BE2C (cell line): ENCODE results near the gene CYTH3.

Experiments
- DNase-seq: peaks from one replicate; pipeline ENCODE4 v3.0.0-alpha.2; 2020
- H3K27me3 ChIP-seq: fragments of 250-450 bp; sonication (Bioruptor Pico); 2 replicates; pipeline ENCODE4 v1.5.1; 2020; ENCODE audit warnings: mild to moderate bottlenecking
- H3K36me3 ChIP-seq: fragments of 250-450 bp; sonication (Bioruptor Pico); 2 replicates; pipeline ENCODE4 v1.5.1; 2020; ENCODE audit warnings: mild to moderate bottlenecking
- H3K4me1 ChIP-seq: fragments of 250-450 bp; sonication (Bioruptor Pico); 2 replicates; pipeline ENCODE4 v1.5.1; 2020
- H3K4me3 ChIP-seq: 2 replicates; pipeline ENCODE4 v1.5.1; 2011; ENCODE audit warnings: low read depth, low read length
- H3K9me3 ChIP-seq: fragments of 250-450 bp; sonication (Bioruptor Pico); 2 replicates; pipeline ENCODE4 v1.5.1; 2020
- TF ChIP-seq, protein P1 (sequence below): IDR thresholded peaks from 2 replicates; pipeline ENCODE4 v1.5.1; 2012; ENCODE audit warnings: mild to moderate bottlenecking, low read depth, low read length

Gene CYTH3

DNA sequence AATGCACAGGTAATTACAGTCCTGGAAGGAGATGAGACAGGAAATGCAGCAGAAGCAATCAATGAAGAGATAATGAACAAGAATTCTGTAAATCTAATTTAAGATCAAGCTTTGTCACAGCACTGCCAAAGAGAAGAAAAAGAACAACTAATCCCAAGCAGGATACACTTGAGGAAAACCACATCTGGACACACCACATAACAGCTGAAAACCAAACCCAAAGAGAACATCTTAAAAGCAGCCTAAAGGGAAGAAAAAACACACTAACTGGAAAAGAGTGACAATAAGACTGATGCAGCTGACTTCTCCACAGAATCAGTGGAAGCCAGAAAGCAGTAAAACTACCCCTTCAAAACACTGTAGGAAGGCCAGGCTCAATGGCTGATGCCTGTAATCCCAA is 10.2 kb downstream of the CYTH3 start:
- no peaks in the 10 kb centered on the region for H3K36me3 ChIP-seq
- peaks cover 14% of the 10 kb centered on the region for H3K4me1 ChIP-seq
- DNase-seq, result no peak
- no peak overlapping the region for H3K4me3 ChIP-seq
- no peaks in the 10 kb centered on the region for H3K27me3 ChIP-seq
- TF ChIP-seq, protein P1, sequence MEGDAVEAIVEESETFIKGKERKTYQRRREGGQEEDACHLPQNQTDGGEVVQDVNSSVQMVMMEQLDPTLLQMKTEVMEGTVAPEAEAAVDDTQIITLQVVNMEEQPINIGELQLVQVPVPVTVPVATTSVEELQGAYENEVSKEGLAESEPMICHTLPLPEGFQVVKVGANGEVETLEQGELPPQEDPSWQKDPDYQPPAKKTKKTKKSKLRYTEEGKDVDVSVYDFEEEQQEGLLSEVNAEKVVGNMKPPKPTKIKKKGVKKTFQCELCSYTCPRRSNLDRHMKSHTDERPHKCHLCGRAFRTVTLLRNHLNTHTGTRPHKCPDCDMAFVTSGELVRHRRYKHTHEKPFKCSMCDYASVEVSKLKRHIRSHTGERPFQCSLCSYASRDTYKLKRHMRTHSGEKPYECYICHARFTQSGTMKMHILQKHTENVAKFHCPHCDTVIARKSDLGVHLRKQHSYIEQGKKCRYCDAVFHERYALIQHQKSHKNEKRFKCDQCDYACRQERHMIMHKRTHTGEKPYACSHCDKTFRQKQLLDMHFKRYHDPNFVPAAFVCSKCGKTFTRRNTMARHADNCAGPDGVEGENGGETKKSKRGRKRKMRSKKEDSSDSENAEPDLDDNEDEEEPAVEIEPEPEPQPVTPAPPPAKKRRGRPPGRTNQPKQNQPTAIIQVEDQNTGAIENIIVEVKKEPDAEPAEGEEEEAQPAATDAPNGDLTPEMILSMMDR, result no peak
- no peaks in the 10 kb centered on the region for H3K9me3 ChIP-seq

DNA sequence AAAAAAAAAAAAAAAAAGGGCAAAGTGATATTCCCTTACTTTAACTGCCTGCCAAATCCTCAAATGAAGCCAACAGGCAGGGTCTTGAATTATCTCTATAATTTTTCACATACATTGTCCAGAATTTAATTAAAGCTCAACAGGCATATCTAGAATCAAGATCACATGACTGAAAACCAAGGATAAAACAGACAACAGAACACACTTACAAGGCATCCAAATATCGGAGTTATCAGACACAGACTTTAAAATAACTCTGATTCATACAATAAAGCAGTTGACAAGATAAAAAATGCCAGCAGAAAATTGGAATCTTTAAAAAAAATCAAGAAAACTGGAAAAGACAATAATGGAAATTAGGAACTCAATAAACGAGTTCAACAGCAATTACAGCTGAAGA is 10.7 kb downstream of the CYTH3 start:
- Histone ChIP-seq H3K4me3 (no peak overlapping the region), H3K9me3 (no peaks in the 10 kb centered on the region), H3K27me3 (no peaks in the 10 kb centered on the region), H3K36me3 (no peaks in the 10 kb centered on the region), H3K4me1 (peaks cover 14% of the 10 kb centered on the region)
- TF ChIP-seq, protein P1, result no peak
- no peak for DNase-seq

DNA sequence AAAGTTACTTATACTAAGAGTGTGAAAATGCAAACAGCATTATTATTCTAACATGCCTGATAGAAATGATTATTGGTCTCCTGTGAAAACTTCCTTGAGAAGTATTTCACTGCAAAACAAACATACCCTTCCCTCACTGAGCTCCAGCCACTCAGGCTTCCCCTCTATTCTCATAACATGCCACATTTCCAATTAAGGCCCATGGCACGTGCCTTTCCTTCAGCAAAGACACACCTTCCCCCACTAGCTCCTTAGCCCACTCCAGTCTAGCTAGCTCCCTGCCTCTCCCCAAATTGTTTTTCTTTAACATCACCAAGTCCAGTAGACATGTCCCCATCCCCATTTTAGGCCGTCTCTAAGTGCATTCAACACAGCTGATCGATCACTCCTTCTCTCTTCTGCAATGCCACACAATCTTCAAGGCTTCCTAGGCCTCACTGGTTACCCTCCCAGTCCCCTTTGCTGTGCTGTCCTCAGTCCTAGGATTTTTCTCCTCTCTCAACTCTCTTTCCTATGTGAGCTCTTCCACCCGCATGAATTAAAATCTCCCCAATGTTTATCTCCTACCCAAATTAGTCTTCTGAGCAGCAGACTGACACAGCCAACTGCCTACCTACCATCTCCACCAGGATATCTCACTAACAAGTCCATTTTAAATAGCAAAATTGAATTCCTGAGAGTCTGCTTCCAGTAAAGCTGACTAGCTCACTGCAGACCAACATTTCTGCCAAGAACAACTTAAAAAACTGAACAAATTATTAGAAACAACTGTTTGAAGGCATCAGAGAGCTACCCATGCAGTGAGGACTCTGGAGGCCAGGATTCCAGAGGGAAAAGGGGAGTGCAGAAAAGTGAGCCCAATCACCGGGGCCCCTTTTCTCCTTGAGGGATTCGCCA is 11.9 kb downstream of the CYTH3 start:
- H3K4me1 ChIP-seq, result peaks cover 14% of the 10 kb centered on the region
- DNase-seq, result no peak

DNA sequence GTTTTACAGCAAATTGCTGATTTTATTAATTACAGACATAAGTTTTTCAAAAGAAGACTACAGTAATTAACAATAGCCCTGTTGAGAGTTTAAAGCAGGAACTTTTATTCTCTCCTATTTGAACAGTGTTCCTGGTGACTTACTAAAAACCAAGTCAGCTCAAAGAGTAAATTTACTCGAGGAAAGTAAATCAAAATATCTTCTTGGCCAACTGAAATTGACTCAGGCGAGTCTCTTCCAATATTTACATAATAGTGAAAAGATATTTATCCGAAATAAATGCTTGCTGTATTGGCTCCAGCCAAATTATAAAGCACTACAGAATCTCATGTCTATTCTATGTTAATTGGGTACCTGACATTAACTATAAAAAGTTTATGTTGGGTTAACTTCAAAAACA is 13.2 kb downstream of the CYTH3 start:
- no peak for DNase-seq
- no peaks in the 10 kb centered on the region for H3K36me3 ChIP-seq
- H3K9me3 ChIP-seq, result no peaks in the 10 kb centered on the region
- H3K4me1 ChIP-seq, result peaks cover 14% of the 10 kb centered on the region
- H3K4me3 ChIP-seq, result no peak overlapping the region
- H3K27me3 ChIP-seq, result no peaks in the 10 kb centered on the region
- TF ChIP-seq, protein P1, result no peak

More for the DNA sequence above, 11.9 kb downstream of the CYTH3 start:
- H3K4me3 ChIP-seq, result no peak overlapping the region
- TF ChIP-seq, protein P1, result no peak
- H3K9me3 ChIP-seq, result no peaks in the 10 kb centered on the region
- no peaks in the 10 kb centered on the region for H3K36me3 ChIP-seq
- no peaks in the 10 kb centered on the region for H3K27me3 ChIP-seq

DNA sequence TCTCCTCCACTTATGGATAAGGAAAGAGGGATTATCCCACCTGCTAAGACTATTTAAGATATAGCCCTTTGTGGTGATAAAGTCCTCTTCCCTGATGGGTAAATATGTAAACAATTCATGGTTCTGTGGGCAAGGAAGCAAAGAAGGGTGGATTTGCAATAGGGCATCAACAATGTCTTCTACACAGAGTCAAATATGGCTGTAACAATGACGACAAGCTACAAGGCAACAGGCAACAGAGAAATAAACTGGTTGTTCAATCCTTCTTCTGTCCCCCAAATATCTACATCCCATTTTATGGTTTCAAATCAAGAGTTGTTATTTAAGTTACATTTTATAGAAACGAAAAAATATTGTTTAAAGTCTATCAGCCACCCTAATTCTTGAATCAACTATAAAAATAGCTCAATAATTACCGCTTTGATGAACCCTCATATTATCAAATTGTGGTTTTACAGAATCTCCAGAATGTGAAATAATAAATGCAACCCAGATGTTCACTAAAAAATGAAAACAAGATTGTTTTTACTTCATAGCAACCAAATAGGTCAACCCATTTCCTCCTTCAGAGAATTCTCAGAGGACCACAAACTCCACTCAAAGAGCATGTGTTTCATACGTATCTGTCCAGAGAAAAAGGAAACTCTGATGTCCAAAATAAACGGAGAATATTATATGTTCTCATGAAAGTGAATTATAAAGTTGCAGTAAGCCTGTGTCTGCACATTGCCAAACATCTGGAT is 13.8 kb downstream of the CYTH3 start:
- Histone ChIP-seq H3K36me3 (no peaks in the 10 kb centered on the region), H3K4me3 (no peak overlapping the region), H3K27me3 (no peaks in the 10 kb centered on the region), H3K4me1 (peaks cover 14% of the 10 kb centered on the region), H3K9me3 (no peaks in the 10 kb centered on the region)
- TF ChIP-seq, protein P1, result no peak
- DNase-seq, result no peak

DNA sequence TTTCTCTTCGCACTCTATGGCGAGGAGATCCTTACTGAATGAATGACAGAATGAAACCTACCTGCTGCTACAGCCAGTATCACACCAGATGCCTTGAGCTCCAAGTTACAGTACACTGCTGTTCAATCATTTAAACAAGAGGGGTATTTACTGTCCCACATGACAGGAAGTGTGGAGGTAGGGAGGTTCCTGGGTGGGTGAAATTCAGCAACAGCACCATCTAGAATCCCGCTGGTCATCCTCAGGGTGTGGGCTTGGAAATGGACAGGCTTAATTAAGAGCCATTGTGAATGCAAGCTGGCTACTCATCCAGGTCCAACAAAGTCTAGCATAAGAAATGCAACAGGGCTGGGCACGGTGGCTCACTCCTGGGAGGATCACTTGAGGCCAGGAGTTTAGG is 14.7 kb downstream of the CYTH3 start:
- H3K4me1 ChIP-seq, result peaks cover 14% of the 10 kb centered on the region
- no peaks in the 10 kb centered on the region for H3K36me3 ChIP-seq
- H3K9me3 ChIP-seq, result no peaks in the 10 kb centered on the region
- TF ChIP-seq, protein P1, result no peak
- H3K4me3 ChIP-seq, result no peak overlapping the region
- no peaks in the 10 kb centered on the region for H3K27me3 ChIP-seq
- DNase-seq, result no peak
